Umbilical cord (tissue), 2 donors: ENCODE data around the gene CD40LG. TPM values are rescaled to one million over a fixed set of nuclear protein-coding genes. Genes with fewer than 3 reads are reported as not detected.
A peak's percentile ranks its signal among the peaks of the same experiment; 100 is the strongest.

Experiments
- DNase-seq: peaks from one replicate; pipeline ENCODE4 v3.0.0-alpha.2; 2015; ENCODE audit warnings: low spot score
- total RNA-seq: library from RNA; depleted of rRNA; stranded (reverse); fragments of >200 nt; gene quantifications from one replicate; pipeline ENCODE4 v1.2.3, GENCODE V29; 2014; ENCODE audit warnings: low replicate concordance; ENCODE audit not compliant: insufficient read depth

The CD40LG gene
- total RNA-seq, 1 donor from 2014 or later = not detected

DNA sequence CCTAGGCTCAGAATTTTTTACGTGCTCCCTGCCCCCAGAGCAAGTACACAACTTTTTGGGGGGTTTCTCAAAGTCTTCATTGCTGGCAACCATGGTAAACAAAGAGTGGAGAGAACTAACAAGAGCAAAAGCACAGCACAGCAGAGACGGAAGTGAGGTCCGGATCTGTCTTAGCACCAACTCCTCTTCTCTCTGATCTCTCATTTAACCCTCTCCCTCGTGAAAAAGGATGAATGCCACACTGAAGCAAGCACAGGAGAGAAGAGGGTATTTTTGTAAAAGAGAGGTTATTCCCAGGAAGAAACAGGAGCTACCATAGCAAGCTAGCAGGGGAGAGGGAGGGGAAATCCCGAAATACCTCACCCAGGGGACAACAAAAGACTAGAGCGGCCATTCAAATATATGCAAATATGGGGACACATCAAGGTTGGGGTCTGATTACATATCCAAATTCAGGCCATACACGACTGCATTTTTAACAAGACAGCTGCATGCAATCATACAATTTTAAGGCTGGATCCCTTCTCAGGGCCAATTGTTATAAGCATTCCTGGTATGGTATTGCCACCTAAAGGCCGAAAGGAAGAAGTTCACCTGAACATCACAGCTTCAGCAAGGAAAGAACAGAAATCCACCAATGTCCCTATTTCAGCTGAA lies 46.6 kb downstream of the CD40LG start:
- DNase-seq = peak; percentile 41

- no peak for DNase-seq
These were observed 49.2 kb downstream of the CD40LG start for GRCh38 chrX:136697156-136697555.

GRCh38 chrX:136708348-136708747 lies 60.4 kb downstream of the CD40LG start:
- DNase-seq = no peak

Other genes starting within 250 kb of the CD40LG start
- gene BRS3, start 160.2 kb upstream of the CD40LG start, total RNA-seq = 1.2 TPM
- 51.8 TPM for gene HTATSF1, start 150.6 kb upstream of the CD40LG start, total RNA-seq
- 14.2 TPM for gene VGLL1, start 115.9 kb upstream of the CD40LG start, total RNA-seq
- gene ARHGEF6, start 132.8 kb downstream of the CD40LG start, total RNA-seq = 40.0 TPM
- gene RBMX, start 232.6 kb downstream of the CD40LG start, total RNA-seq = 153 TPM